Amniotic epithelial cell (primary cell): ENCODE results near the gene G6PC1.
"Not testable (repeated sequence)": the region's sequence is repeated elsewhere in the genome, so short reads cannot be mapped to it uniquely, and the experiment has no call there.

Source experiments
- DNase-seq: peaks from one replicate; pipeline ENCODE4 v3.0.0-alpha.2; 2010; ENCODE audit warnings: low read depth

G6PC1 gene

GRCh38 chr17:42873932-42874695 lies 26.5 kb upstream of the G6PC1 start:
- DNase-seq, result not testable (repeated sequence)

GRCh38 chr17:42877037-42877436 lies 23.6 kb upstream of the G6PC1 start:
- no peak for DNase-seq

GRCh38 chr17:42878123-42878880 lies 22.3 kb upstream of the G6PC1 start:
- DNase-seq, result no peak

GRCh38 chr17:42878924-42879595 lies 21.5 kb upstream of the G6PC1 start:
- DNase-seq, result no peak

- DNase-seq, result peak; percentile 22
Measured at GRCh38 chr17:42879596-42879985, 21.0 kb upstream of the G6PC1 start.

- DNase-seq, result no peak
Measured at GRCh38 chr17:42880776-42881310, 19.8 kb upstream of the G6PC1 start.

GRCh38 chr17:42881706-42882105 lies 18.9 kb upstream of the G6PC1 start:
- DNase-seq, result not testable (repeated sequence)

GRCh38 chr17:42882166-42882565 lies 18.4 kb upstream of the G6PC1 start:
- DNase-seq, result no peak

GRCh38 chr17:42883802-42884558 lies 16.6 kb upstream of the G6PC1 start:
- DNase-seq, result no peak

GRCh38 chr17:42885806-42886205 lies 14.8 kb upstream of the G6PC1 start:
- DNase-seq, result not testable (repeated sequence)

- no peak for DNase-seq
Measured at GRCh38 chr17:42886283-42887176, 14.1 kb upstream of the G6PC1 start.

GRCh38 chr17:42889809-42890208 lies 10.8 kb upstream of the G6PC1 start:
- DNase-seq, result no peak

- DNase-seq, result no peak
Measured at GRCh38 chr17:42891539-42892152, 9.0 kb upstream of the G6PC1 start.

- DNase-seq, result no peak
Measured at GRCh38 chr17:42893359-42893758, 7.2 kb upstream of the G6PC1 start.

GRCh38 chr17:42894283-42895184 lies 6.1 kb upstream of the G6PC1 start:
- DNase-seq, result no peak

- peak; percentile 72 for DNase-seq
Measured at GRCh38 chr17:42895185-42895555, 5.4 kb upstream of the G6PC1 start.

GRCh38 chr17:42898147-42898811 lies 2.3 kb upstream of the G6PC1 start:
- DNase-seq, result no peak

- not testable (repeated sequence) for DNase-seq
Measured at GRCh38 chr17:42899981-42900380, 618 bp upstream of the G6PC1 start.
